ENCODE results near the gene PIF1.

GRCh38 chr15:64855205-64855975 lies 29.9 kb upstream of the PIF1 start:
- TF ChIP-seq, protein P1, sequence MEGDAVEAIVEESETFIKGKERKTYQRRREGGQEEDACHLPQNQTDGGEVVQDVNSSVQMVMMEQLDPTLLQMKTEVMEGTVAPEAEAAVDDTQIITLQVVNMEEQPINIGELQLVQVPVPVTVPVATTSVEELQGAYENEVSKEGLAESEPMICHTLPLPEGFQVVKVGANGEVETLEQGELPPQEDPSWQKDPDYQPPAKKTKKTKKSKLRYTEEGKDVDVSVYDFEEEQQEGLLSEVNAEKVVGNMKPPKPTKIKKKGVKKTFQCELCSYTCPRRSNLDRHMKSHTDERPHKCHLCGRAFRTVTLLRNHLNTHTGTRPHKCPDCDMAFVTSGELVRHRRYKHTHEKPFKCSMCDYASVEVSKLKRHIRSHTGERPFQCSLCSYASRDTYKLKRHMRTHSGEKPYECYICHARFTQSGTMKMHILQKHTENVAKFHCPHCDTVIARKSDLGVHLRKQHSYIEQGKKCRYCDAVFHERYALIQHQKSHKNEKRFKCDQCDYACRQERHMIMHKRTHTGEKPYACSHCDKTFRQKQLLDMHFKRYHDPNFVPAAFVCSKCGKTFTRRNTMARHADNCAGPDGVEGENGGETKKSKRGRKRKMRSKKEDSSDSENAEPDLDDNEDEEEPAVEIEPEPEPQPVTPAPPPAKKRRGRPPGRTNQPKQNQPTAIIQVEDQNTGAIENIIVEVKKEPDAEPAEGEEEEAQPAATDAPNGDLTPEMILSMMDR (IDR thresholded peaks at IDR 0.05), result no peak
- TF ChIP-seq POLR2A (IDR thresholded peaks at IDR 0.05), result no peak
- no peak for TF ChIP-seq EP300 (IDR thresholded peaks at IDR 0.05)

All from ovary (tissue), 3 donors.